Esophagus squamous epithelium (tissue), 4 donors: ENCODE measurements around the gene LPIN2.

Experiments
- POLR2A ChIP-seq, 4 donors: fragments of 450-650 bp; IDR thresholded peaks; one replicate each; pipeline ENCODE4 v1.6.1; 2017; ENCODE audit warnings: antibody characterized with exemption in 4 of 4, mild to moderate bottlenecking in 4 of 4, moderate library complexity in 3 of 4
- TF ChIP-seq, protein P1 (sequence below), 6 experiments: fragments of 450-650 bp in 4 of 6; fragments of 200-600 bp in 2 of 6; sonication (generic) in 2 of 6; IDR thresholded peaks; one replicate each; pipeline ENCODE4 v1.5.1; 2016 to 2019; ENCODE audit warnings: antibody characterized with exemption in 6 of 6, mild to moderate bottlenecking in 4 of 6, moderate library complexity in 4 of 6

- TF ChIP-seq, protein P1, sequence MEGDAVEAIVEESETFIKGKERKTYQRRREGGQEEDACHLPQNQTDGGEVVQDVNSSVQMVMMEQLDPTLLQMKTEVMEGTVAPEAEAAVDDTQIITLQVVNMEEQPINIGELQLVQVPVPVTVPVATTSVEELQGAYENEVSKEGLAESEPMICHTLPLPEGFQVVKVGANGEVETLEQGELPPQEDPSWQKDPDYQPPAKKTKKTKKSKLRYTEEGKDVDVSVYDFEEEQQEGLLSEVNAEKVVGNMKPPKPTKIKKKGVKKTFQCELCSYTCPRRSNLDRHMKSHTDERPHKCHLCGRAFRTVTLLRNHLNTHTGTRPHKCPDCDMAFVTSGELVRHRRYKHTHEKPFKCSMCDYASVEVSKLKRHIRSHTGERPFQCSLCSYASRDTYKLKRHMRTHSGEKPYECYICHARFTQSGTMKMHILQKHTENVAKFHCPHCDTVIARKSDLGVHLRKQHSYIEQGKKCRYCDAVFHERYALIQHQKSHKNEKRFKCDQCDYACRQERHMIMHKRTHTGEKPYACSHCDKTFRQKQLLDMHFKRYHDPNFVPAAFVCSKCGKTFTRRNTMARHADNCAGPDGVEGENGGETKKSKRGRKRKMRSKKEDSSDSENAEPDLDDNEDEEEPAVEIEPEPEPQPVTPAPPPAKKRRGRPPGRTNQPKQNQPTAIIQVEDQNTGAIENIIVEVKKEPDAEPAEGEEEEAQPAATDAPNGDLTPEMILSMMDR (IDR thresholded peaks at IDR 0.05), result no peak
- TF ChIP-seq POLR2A (IDR thresholded peaks at IDR 0.05), result no peak
Observed at GRCh38 chr18:3048820-3049349, 35.9 kb upstream of the LPIN2 start.
